Ectodermal cell (in vitro differentiated cells): ENCODE data around the gene MTERF1.
"Not testable (repeated sequence)": the region's sequence is repeated elsewhere in the genome, so short reads cannot be mapped to it uniquely, and the experiment has no call there.

Experiments used
- H3K27ac ChIP-seq: 2 replicates; pipeline ENCODE4 v1.7.0; 2013; ENCODE audit warnings: mild to moderate bottlenecking, low read depth, low read length; ENCODE audit not compliant: insufficient read depth, poor library complexity, severe bottlenecking
- H3K27me3 ChIP-seq: 2 replicates; pipeline ENCODE4 v1.7.0; 2013; ENCODE audit warnings: mild to moderate bottlenecking, low read length; ENCODE audit not compliant: insufficient read depth, control insufficient read depth, poor library complexity, severe bottlenecking
- H3K36me3 ChIP-seq: one replicate; pipeline ENCODE4 v1.7.0; 2013; ENCODE audit warnings: low read length; ENCODE audit not compliant: control insufficient read depth, insufficient read depth
- H3K4me1 ChIP-seq: one replicate; pipeline ENCODE4 v1.7.0; 2013; ENCODE audit warnings: low read length; ENCODE audit not compliant: control insufficient read depth, insufficient read depth
- H3K4me3 ChIP-seq: 2 replicates; pipeline ENCODE4 v1.7.0; 2013; ENCODE audit warnings: low read depth, low read length, control low read depth; ENCODE audit not compliant: insufficient read depth
- H3K9me3 ChIP-seq: 2 replicates; pipeline ENCODE4 v1.7.0; 2013; ENCODE audit warnings: mild to moderate bottlenecking, low read length, moderate library complexity; ENCODE audit not compliant: control insufficient read depth
- WGBS, 2 experiments: methylation state at CpG; one replicate each; pipeline ENCODE4 v1.1.7; 2013; ENCODE audit warnings: missing lambda C conversion rate in 2 of 2; 5-methylcytosine and 5-hydroxymethylcytosine counted together

MTERF1 gene

GRCh38 chr7:91883676-91884362, 3.3 kb upstream of the MTERF1 start:
- no peaks in the 10 kb centered on the region for H3K27me3 ChIP-seq
- H3K9me3 ChIP-seq, result peaks cover 2% of the 10 kb centered on the region
- no peaks in the 10 kb centered on the region for H3K36me3 ChIP-seq
- H3K4me3 ChIP-seq, result no peak overlapping the region
- peaks cover 3% of the 10 kb centered on the region for H3K4me1 ChIP-seq
- WGBS, 2 experiments, result 80 to 88% methylated on average over 1 of the region's 1 CpG
- no peak overlapping the region for H3K27ac ChIP-seq

DNA sequence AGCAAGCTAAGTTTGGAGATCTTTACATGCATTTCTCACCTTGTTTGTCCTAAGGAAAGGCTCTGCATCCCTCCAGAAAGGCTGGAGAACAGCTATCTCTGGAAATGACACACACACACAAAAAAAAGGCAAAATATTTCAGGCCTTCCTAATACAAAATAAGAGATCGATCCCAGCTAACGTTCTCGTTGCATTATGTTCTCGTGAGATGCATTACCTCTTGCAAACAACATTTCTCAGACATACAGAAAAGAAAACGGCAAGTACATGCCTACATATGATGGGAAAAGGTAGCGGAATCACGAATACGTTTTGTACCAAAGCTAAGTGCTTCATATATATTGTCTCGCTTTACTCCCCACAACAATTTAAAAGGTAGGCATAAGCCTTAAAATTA, 488 bp downstream of the MTERF1 start:
- H3K9me3 ChIP-seq, result no peaks in the 10 kb centered on the region
- no peaks in the 10 kb centered on the region for H3K27me3 ChIP-seq
- peaks cover 3% of the 10 kb centered on the region for H3K4me1 ChIP-seq
- H3K4me3 ChIP-seq, result peak overlapping the region; percentile 64
- H3K27ac ChIP-seq, result no peak overlapping the region
- H3K36me3 ChIP-seq, result no peaks in the 10 kb centered on the region
- WGBS, 2 experiments, result 6 to 9% methylated on average over 9 of the region's 9 CpGs

- Histone ChIP-seq H3K27ac (no peak overlapping the region), H3K36me3 (no peaks in the 10 kb centered on the region), H3K9me3 (no peaks in the 10 kb centered on the region), H3K27me3 (no peaks in the 10 kb centered on the region), H3K4me1 (peaks cover 3% of the 10 kb centered on the region), H3K4me3 (no peak overlapping the region)
- WGBS, 2 experiments, result 89 to 100% methylated on average over 4 of the region's 4 CpGs
Observed at GRCh38 chr7:91876391-91877133, 3.9 kb downstream of the MTERF1 start.

DNA sequence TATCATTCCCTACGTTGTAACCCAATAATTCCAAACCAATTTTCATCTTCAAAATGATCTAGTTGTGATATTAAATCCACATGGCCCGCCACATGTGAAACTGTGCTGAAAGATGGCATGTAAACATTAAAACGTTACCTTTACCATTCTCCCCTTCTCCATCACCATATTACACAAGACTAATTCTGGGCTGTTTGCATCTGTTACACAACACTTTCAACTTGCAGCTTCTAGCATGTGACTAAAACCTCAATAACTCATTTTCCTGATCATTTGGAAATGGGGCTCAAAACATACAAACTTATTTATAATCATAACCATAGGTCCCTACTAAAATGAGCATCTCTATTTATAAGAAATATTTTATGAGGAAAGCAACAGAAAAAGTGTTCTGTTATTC, 4.7 kb downstream of the MTERF1 start:
- no peaks in the 10 kb centered on the region for H3K36me3 ChIP-seq
- no peak overlapping the region for H3K4me3 ChIP-seq
- H3K27me3 ChIP-seq, result no peaks in the 10 kb centered on the region
- H3K9me3 ChIP-seq, result no peaks in the 10 kb centered on the region
- H3K4me1 ChIP-seq, result peaks cover 3% of the 10 kb centered on the region
- 91 to 93% methylated on average over 3 of the region's 3 CpGs for WGBS, 2 experiments
- no peak overlapping the region for H3K27ac ChIP-seq

DNA sequence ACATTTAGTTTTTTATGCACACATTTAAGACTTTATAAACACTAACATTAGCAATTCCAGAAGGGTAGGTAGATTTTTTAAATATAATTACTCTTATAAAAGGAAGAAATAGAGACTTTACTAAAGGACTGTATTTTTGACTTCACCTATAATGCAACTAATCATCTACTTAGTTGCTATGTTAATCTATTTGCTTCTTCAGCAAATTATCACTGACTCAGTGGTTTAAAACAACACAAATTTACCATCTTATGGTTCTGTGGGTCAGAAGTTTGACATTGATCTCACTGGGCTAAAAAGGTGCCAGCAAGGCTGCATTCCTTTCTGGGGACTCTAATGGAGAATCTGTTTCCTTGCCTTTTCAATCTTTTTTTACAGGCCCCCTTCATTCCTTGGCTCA, 7.6 kb downstream of the MTERF1 start:
- no peaks in the 10 kb centered on the region for H3K36me3 ChIP-seq
- H3K27me3 ChIP-seq, result no peaks in the 10 kb centered on the region
- H3K4me3 ChIP-seq, result no peak overlapping the region
- H3K27ac ChIP-seq, result no peak overlapping the region
- H3K4me1 ChIP-seq, result no peaks in the 10 kb centered on the region
- H3K9me3 ChIP-seq, result no peaks in the 10 kb centered on the region

DNA sequence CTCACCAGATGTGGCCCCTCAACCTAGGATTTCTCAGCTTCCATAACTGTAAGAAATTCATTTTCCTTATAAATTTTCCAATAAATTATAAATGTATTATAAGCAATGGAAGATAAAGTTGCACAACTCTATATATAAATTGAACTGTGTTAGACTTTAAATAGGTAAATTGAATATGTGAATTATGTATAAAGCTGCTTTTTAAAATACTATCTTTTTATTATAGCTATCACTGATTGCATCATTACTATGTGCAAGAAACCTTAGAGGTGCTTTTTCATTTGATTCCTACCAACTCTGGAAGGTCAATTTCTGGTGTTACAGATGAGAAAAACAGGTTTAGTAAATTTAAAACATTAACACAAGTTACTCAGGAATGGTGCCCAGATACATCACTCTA, 8.4 kb downstream of the MTERF1 start:
- H3K27ac ChIP-seq, result no peak overlapping the region
- no peaks in the 10 kb centered on the region for H3K36me3 ChIP-seq
- no peaks in the 10 kb centered on the region for H3K4me1 ChIP-seq
- no peaks in the 10 kb centered on the region for H3K9me3 ChIP-seq
- H3K27me3 ChIP-seq, result no peaks in the 10 kb centered on the region
- H3K4me3 ChIP-seq, result no peak overlapping the region

- no peaks in the 10 kb centered on the region for H3K9me3 ChIP-seq
- no peaks in the 10 kb centered on the region for H3K4me1 ChIP-seq
- 97 to 100% methylated on average over 1 of the region's 1 CpG for WGBS, 2 experiments
- H3K4me3 ChIP-seq, result no peak overlapping the region
- H3K27me3 ChIP-seq, result no peaks in the 10 kb centered on the region
- H3K27ac ChIP-seq, result no peak overlapping the region
- no peaks in the 10 kb centered on the region for H3K36me3 ChIP-seq
Observed at GRCh38 chr7:91869661-91870060, 10.8 kb downstream of the MTERF1 start.

DNA sequence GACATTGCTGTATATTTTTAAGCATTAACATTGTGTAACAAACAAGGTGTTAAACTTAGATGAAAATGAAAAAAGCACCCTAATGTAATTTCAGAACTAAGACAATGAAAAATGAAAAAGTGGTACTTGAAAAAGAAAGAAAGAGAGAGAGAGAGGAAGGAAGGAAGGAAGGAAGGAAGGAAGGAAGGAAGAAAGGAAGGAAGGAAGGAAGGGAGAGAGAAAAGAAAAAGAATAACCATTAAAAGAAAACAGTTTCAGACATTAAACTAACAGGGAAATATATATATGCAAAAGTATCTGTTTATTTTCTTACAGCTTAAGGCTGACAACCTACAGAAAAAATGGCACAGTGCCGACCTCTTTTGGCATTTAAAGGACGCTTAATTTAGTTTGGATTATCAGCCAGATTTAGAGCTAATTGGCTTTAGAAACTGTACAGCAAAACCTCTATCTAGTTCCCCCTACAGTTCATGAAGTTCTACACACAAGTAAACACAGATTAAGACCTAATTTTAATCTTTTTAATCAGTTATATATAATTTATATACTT, 13.8 kb downstream of the MTERF1 start:
- Histone ChIP-seq H3K27ac (no peak overlapping the region), H3K9me3 (no peaks in the 10 kb centered on the region), H3K36me3 (no peaks in the 10 kb centered on the region), H3K4me3 (no peak overlapping the region), H3K27me3 (no peaks in the 10 kb centered on the region), H3K4me1 (no peaks in the 10 kb centered on the region)
- WGBS, 2 experiments, result 95 to 100% methylated on average over 2 of the region's 2 CpGs

- Histone ChIP-seq H3K4me1 (no peaks in the 10 kb centered on the region), H3K9me3 (no peaks in the 10 kb centered on the region)
- 87 to 100% methylated on average over 1 of the region's 2 CpGs for WGBS, 2 experiments
Observed at GRCh38 chr7:91865511-91865910, 15.0 kb downstream of the MTERF1 start.

DNA sequence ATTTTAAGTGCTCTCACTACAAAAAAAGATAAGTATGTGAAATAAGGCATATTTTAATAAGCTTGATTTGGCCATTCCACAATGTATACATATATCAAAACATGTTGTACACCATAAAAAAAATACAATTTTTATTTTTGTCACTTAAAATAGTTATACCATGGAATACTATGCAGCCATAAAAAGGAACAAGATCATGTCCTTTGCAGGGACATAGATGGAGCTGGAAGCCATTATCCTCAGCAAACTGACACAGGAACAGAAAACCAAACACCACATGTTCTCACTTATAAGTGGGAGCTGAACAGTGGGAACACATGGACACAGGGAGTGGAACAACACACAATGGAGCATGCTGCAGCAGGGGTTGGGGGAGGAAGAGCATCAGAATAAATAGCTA, 15.9 kb downstream of the MTERF1 start:
- not testable (repeated sequence) for H3K9me3 ChIP-seq, H3K4me1 ChIP-seq, H3K4me3 ChIP-seq, H3K27me3 ChIP-seq, H3K36me3 ChIP-seq, H3K27ac ChIP-seq

More at GRCh38 chr7:91865511-91865910, 15.0 kb downstream of the MTERF1 start:
- Histone ChIP-seq H3K27me3 (no peaks in the 10 kb centered on the region), H3K36me3 (no peaks in the 10 kb centered on the region), H3K4me3 (no peak overlapping the region), H3K27ac (no peak overlapping the region)
